ENCODE measurements around the gene ADAMTSL2.

GRCh38 chr9:133551446-133551845, 16.9 kb downstream of the ADAMTSL2 start:
- TF ChIP-seq CTCF (IDR thresholded peaks at IDR 0.05; ENCODE audit: low read depth, low read length) (no peak), EZH2phosphoT487 (IDR thresholded peaks at IDR 0.05; ENCODE audit: low read depth) (no peak)
